Pulmonary artery endothelial cell (primary cell): ENCODE measurements around the gene IMMT. TPM values are rescaled to one million over a fixed set of nuclear protein-coding genes. Genes with fewer than 3 reads are reported as not detected.

ENCODE experiments used
- total RNA-seq: library from RNA; depleted of rRNA; stranded (reverse); fragments of >200 nt; gene quantifications from 2 replicates; pipeline ENCODE4 v1.2.3, GENCODE V29; 2014

IMMT gene
- total RNA-seq, 1 donor from 2014 or later = 67.0 TPM

Other genes starting within 250 kb of the IMMT start
- 14.8 and 23.3 TPM in 2 replicates for gene POLR1A, start 89.6 kb downstream of the IMMT start, total RNA-seq
- 63.3 and 105 TPM in 2 replicates for gene PTCD3, start 89.2 kb downstream of the IMMT start, total RNA-seq
- gene MRPL35, start 4.0 kb upstream of the IMMT start, total RNA-seq = 36.0 and 68.7 TPM in 2 replicates
- gene REEP1, start 142.2 kb upstream of the IMMT start, total RNA-seq = 0.25 and 0.26 TPM in 2 replicates
- gene KDM3A, start 245.9 kb upstream of the IMMT start, total RNA-seq = 18.7 and 23.3 TPM in 2 replicates